Keratinocyte (primary cell): ENCODE data around the gene VAMP2.

Experiments used
- CTCF ChIP-seq, 3 experiments: IDR thresholded peaks in 1 of 3; conservative IDR thresholded peaks in 1 of 3; optimal IDR thresholded peaks in 1 of 3; 2 replicates in 2 of 3; 3 replicates in 1 of 3; pipeline versions ENCODE3 to v1.5.1; 2011; ENCODE audit warnings: low read length in 3 of 3, mild to moderate bottlenecking in 3 of 3, moderate library complexity in 2 of 3, control low read depth in 1 of 3, inconsistent platforms in 1 of 3; ENCODE audit not compliant: insufficient read depth in 2 of 3; ENCODE audit errors: extremely low read depth in 1 of 3
- EZH2 ChIP-seq: IDR thresholded peaks from one replicate; pipeline ENCODE4 v1.6.1; 2012; ENCODE audit warnings: inconsistent platforms, mild to moderate bottlenecking, low read length, moderate library complexity

GRCh38 chr17:8206536-8206935 is 43.8 kb upstream of the VAMP2 start:
- no peak for TF ChIP-seq CTCF (optimal IDR thresholded peaks at IDR 0.05 in 1 of 3, IDR thresholded peaks at IDR 0.05 in 1 of 3, conservative IDR thresholded peaks at IDR 0.05 in 1 of 3; ENCODE audit: extremely low read depth in 1 of 3, insufficient read depth in 2 of 3, low read length in 3 of 3)
- TF ChIP-seq EZH2: no peak
